ENCODE measurements around the gene NR6A1. TPM values are rescaled to one million over a fixed set of nuclear protein-coding genes. Genes with fewer than 3 reads are reported as not detected.

Gene NR6A1
- total RNA-seq, 4 donors from 2014 or later, result 1.8 to 2.8 (median 2.0) TPM

- intact Hi-C loops (cut with DNase I), result no loop called here
- Histone ChIP-seq H3K36me3 (no peaks in the 10 kb centered on the region), H3K27me3 (peaks cover 3 to 72% (median 20%) of the 10 kb centered on the region in 4 donors), H3K4me3 (no peak overlapping the region), H3K9me3 (no peaks in the 10 kb centered on the region), H3K27ac (replicated peaks in 1 of 4) (no peak overlapping the region), H3K4me1 (peaks cover 12 to 28% (median 20%) of the 10 kb centered on the region in 4 donors)
- 73% methylated on average over 4 of the region's 4 CpGs for WGBS
- DNase-seq (ENCODE audit: extremely low spot score), result no peak
- TF ChIP-seq POLR2A (IDR thresholded peaks at IDR 0.05; ENCODE audit: low read depth) (no peak), EP300 (IDR thresholded peaks at IDR 0.05) (no peak), POLR2AphosphoS5 (IDR thresholded peaks at IDR 0.05) (no peak), CTCF (IDR thresholded peaks at IDR 0.05) (no peak)
Measured at GRCh38 chr9:124766815-124767554, 4.1 kb downstream of the NR6A1 start.

- Histone ChIP-seq H3K4me1 (peaks cover 8 to 24% (median 15%) of the 10 kb centered on the region in 4 donors), H3K9me3 (no peaks in the 10 kb centered on the region), H3K27me3 (peaks cover 3 to 72% (median 22%) of the 10 kb centered on the region in 4 donors), H3K4me3 (no peak overlapping the region), H3K36me3 (no peaks in the 10 kb centered on the region), H3K27ac (replicated peaks in 1 of 4) (no peak overlapping the region)
- intact Hi-C loops (cut with DNase I), result no loop called here
- TF ChIP-seq CTCF (IDR thresholded peaks at IDR 0.05), result no peak
- no peak for TF ChIP-seq POLR2A (IDR thresholded peaks at IDR 0.05; ENCODE audit: low read depth)
- TF ChIP-seq POLR2AphosphoS5 (IDR thresholded peaks at IDR 0.05), result no peak
- no peak for TF ChIP-seq EP300 (IDR thresholded peaks at IDR 0.05)
- 94% methylated on average over 1 of the region's 1 CpG for WGBS
- no peak for DNase-seq (ENCODE audit: extremely low spot score)
Measured at GRCh38 chr9:124766326-124766725, 4.8 kb downstream of the NR6A1 start.

GRCh38 chr9:124765439-124765835 is 5.7 kb downstream of the NR6A1 start:
- Histone ChIP-seq H3K4me3 (no peak overlapping the region), H3K27ac (replicated peaks in 1 of 4) (no peak overlapping the region), H3K9me3 (no peaks in the 10 kb centered on the region), H3K36me3 (no peaks in the 10 kb centered on the region), H3K27me3 (peaks cover 0 to 65% (median 20%) of the 10 kb centered on the region in 4 donors), H3K4me1 (peaks cover 8 to 18% (median 11%) of the 10 kb centered on the region in 4 donors)
- intact Hi-C loops (cut with DNase I), result no loop called here
- 82% methylated on average over 6 of the region's 6 CpGs for WGBS
- no peak for TF ChIP-seq POLR2AphosphoS5 (IDR thresholded peaks at IDR 0.05)
- no peak for TF ChIP-seq EP300 (IDR thresholded peaks at IDR 0.05)
- no peak for TF ChIP-seq POLR2A (IDR thresholded peaks at IDR 0.05; ENCODE audit: low read depth)
- TF ChIP-seq CTCF (IDR thresholded peaks at IDR 0.05), result no peak
- DNase-seq (ENCODE audit: extremely low spot score), result no peak

GRCh38 chr9:124764774-124765438 is 6.2 kb downstream of the NR6A1 start:
- WGBS, result 77% methylated on average over 6 of the region's 6 CpGs
- Histone ChIP-seq H3K27me3 (peaks cover 0 to 64% (median 15%) of the 10 kb centered on the region in 4 donors), H3K27ac (replicated peaks in 1 of 4) (no peak overlapping the region), H3K9me3 (no peaks in the 10 kb centered on the region), H3K4me1 (peaks cover 4 to 13% (median 6%) of the 10 kb centered on the region in 4 donors), H3K36me3 (no peaks in the 10 kb centered on the region), H3K4me3 (no peak overlapping the region)
- DNase-seq (ENCODE audit: extremely low spot score), result no peak
- TF ChIP-seq CTCF (IDR thresholded peaks at IDR 0.05) (peak in 1 of 3 experiments; percentile 24), EP300 (IDR thresholded peaks at IDR 0.05) (no peak)
- intact Hi-C loops (cut with DNase I), result no loop called here

Measured in esophagus muscularis mucosa (tissue), 4 donors.